SH-SY5Y (cell line): ENCODE results near the gene OTOA.

Experiments used
- GATA2 ChIP-seq: IDR thresholded peaks from 2 replicates; pipeline ENCODE4 v1.6.1; 2011; ENCODE audit warnings: mild to moderate bottlenecking, low read depth, low read length
- GATA3 ChIP-seq: IDR thresholded peaks from 2 replicates; pipeline ENCODE4 v1.6.1; 2011; ENCODE audit warnings: low read depth, mild to moderate bottlenecking, low read length, moderate library complexity

DNA sequence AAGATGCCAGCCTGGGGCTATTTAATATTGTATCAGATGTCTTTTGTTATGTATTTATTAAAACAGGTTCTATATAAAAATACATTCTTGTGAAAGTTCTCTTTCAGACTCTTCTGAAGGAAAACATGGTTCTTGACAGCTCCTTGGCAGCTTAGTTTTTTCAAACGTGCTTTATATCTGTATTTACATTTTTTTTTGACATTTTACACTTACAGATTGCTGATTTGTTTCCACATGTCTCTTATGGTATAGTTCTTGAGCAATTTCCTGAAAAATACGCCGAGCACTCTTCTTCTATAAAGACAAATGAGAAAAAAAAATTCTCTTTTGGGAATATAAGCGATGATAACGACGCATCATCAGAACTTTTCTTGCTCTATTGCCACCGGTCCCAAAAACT is 20.9 kb upstream of the OTOA start:
- TF ChIP-seq GATA2 (no peak), GATA3 (no peak)
